GM21723 (cell line): ENCODE results near the gene ATP6V0D1.
A peak's percentile ranks its signal among the peaks of the same experiment; 100 is the strongest.
"Not testable (repeated sequence)": the region's sequence is repeated elsewhere in the genome, so short reads cannot be mapped to it uniquely, and the experiment has no call there.

ENCODE experiments used
- ATAC-seq: cut with Tn5 transposase; IDR thresholded peaks from one replicate; pipeline ENCODE4 v1.9.1; 2021; ENCODE audit warnings: mild to moderate bottlenecking, moderate library complexity; ENCODE audit not compliant: unreplicated experiment

Gene ATP6V0D1

GRCh38 chr16:67480833-67481560, at the start of gene ATP6V0D1:
Gene ATP6V0D1 (minus strand): TSS chr16:67481157. CDS start chr16:67481086, 71 bp downstream.
- ATAC-seq: peak; percentile 90

- peak; percentile 47 for ATAC-seq
Measured at GRCh38 chr16:67530013-67530939, 49.3 kb upstream of the ATP6V0D1 start.

- ATAC-seq: no peak
Measured at GRCh38 chr16:67529582-67530012, 48.6 kb upstream of the ATP6V0D1 start.

GRCh38 chr16:67528870-67529581, 48.1 kb upstream of the ATP6V0D1 start:
- peak; percentile 18 for ATAC-seq

GRCh38 chr16:67528222-67528869, 47.4 kb upstream of the ATP6V0D1 start, which contains the start of gene RIPOR1:
Gene RIPOR1 (plus strand): TSS chr16:67528829. CDS start chr16:67538447, 9,618 bp downstream.
- peak; percentile 35 for ATAC-seq

DNA sequence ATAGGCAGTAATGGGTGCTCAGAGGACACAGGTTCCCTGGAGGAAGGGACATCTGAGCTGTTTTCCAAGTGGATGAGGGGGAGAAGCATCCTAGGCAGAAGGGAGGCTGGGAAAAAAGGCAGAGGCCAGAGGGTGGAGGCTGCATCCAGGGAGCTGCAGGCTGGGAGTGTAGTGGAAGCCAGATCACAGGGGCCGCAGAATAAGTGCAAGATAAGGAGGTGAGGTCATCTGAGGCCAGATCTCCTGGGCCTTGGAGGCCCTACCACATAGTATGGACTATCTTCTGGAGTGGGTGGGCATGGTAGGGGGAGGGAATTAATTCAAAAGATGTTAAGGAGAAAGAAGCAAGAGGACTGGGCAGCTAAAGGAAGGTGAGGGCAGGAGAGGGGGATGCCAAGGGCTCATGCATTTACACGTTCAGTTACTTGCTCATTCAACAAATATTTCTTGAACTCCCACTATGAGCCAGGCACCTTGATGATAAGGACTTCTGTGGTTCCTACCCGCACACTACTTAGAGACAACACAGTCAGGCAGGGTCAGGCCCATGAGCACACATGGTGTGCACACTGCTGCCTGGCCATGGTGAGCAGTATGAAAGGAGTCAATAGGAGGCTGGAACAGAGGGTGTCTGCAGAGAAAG, 45.3 kb upstream of the ATP6V0D1 start:
- no peak for ATAC-seq

- ATAC-seq: no peak
Measured at GRCh38 chr16:67525176-67525860, 44.4 kb upstream of the ATP6V0D1 start.

DNA sequence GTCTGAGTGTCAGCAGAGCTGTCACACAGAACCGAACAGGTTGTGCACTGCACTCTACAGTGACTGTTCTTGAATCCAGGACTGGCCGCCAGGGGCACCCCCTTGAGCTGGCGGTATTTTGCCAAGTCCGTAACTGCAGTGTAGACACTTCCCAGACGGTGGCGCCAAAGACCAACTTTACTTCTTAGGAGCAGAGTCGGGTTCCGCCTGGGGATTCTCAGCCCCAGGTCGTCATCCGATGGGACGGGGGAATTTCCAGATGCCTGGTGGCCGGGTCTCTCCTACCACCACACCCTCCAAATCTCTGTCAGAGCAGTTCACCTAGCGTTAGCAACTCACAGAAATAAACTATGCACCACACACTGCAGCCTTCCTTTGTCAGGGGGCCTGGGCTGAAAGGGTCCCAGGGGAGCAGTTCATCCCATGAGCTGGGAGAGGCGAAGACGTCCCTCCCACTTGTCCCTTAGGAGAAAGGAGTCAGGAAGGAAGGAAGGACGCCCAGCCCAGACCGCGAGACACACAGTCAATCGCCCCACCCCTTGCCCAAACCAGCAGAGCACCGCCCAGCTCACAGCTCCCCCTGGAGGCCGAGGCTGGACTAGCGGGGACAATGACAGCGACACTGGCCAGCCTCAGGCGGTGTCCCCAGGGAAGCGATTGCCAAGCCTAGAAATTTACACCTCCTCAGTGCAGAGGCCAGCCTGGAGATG, 40.3 kb upstream of the ATP6V0D1 start:
- peak; percentile 59 for ATAC-seq

DNA sequence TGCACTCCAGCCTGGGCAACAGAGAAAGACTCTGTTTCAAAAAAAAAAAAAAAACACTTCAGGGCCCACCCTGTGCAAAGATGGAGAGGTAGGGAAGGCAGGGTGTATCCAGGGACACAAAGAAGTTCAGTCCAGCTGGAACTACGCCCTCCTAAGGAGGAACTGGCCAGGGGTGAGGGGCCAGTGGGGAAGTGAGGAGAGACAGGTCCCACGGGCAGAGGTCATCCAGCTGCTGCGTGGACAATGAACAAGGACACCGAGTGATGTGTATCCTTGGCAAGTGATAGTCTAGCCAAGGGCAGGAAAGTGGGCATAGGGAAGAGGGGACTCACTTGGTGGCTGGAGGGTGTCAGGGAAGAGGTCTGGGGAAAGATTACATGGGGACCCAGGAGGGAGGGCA, 38.3 kb upstream of the ATP6V0D1 start:
- no peak for ATAC-seq

DNA sequence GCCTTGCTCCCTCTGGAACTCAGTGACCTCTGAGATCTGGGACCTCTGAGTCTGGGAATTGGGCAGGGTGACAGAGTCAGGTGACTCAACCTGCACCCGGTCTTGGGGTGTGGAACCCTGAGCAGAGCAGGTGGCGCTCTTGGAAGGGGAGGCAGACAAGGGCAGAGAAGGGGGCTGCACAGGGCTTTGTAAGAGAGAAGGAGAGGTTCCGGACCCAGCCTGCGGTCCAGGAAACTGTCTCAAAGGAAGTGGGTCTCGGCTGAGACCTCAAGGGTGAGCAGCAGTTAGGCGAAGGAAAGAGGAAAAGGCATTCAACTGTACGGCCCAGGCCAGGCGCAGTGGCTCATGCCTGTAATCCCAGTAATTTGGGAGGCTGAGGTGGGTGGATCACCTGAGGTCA, 37.7 kb upstream of the ATP6V0D1 start:
- ATAC-seq: no peak

DNA sequence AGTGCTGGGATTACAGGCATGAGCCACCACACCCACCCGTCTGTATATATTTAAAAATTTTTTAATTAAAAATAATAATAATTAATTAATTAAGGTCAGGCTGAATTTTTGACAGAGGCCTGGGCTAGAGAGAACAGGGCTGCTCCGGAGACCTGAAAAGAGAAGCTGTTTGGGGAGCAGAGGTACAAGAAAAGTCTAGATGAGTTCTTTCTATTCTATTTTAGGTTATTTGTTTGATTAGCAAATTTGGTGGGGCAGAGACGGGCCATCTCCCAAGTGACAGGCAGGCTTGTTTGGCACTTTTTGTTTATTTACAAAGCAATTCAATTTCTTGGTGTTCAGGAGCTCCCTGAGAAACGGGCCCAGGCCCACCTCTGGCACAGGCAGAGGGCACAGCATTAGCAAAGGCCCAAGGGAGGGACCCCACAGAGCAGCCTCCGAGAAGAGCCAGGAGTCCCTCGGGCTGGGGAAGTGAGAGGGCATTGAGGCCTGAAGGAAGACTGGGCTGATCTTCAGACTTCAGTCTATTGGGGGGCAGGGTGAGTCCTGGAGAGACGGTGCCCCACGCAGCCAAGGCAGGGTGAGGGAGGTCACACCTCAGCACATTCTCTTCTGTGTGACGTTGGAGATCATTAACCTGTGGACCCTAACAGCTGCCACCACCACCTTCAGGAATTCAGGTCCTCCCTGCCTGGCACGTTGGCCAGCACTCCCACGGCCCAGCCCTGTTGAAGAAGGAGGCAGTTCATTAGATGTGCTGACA, 36.9 kb upstream of the ATP6V0D1 start:
- ATAC-seq: peak; percentile 50

DNA sequence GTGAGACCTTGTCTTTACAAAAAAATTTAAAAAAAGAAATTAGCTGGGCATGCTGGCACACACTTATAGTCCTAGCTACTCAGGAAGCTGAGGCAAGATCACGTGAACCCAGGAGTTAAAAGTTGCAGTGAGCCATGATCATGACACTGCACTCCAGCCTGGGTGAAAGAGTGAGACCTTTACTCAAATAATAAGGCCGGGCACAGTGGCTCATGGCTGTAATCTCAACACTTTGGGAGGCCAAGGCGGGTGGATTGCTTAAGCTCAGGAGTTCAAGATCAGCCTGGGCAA, 36.1 kb upstream of the ATP6V0D1 start:
- ATAC-seq: no peak

- no peak for ATAC-seq
Measured at GRCh38 chr16:67516296-67517154, 35.6 kb upstream of the ATP6V0D1 start.

GRCh38 chr16:67514382-67514828, 33.4 kb upstream of the ATP6V0D1 start:
- peak; percentile 37 for ATAC-seq

DNA sequence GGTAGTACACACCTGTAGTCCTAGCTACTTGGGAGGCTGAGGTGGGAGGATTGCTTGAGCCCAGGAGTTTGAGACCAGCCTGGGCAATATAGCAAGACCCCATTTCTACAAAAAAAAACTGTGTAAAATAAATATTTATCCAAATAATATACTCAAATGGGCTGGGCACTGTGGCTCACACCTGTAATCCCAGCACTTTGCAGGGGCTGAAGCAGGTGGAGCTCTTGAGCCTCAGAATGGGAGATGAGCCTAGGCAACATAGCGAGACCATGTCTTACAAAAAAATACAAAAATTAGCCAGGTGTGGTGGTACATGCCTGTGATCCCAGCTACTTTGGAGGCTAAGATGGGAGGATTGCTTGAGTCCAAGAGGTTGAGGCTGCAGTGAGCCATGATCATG, 32.9 kb upstream of the ATP6V0D1 start:
- ATAC-seq: not testable (repeated sequence)

DNA sequence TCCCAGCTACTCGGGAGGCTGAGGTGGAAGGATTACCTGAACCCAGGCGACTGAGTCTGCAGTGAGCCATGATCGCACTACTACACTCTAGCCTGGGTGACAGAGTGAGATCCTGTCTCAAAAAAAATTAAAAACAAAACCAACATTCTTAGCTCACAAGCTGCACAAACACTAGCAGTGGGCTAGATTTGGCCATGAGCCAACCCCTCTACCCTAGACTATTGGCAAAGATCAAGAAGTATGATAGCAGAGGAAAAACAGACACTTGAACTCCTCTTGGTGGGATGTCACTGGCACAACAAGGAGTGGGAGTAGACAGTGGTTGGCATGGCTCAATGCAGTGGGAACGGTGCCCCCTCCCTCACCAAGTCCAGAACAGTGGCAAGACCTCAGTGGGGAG, 28.1 kb upstream of the ATP6V0D1 start:
- no peak for ATAC-seq

GRCh38 chr16:67506468-67506867, 25.5 kb upstream of the ATP6V0D1 start:
- no peak for ATAC-seq
